ENCODE results near the gene PARVA. TPM values are rescaled to one million over a fixed set of nuclear protein-coding genes. Genes with fewer than 3 reads are reported as not detected.

The PARVA gene
- total and polyA plus RNA-seq, 4 donors, result 3.1 to 11.7 (median 11.2) TPM

GRCh38 chr11:12420040-12420439 lies 42.7 kb downstream of the PARVA start:
- no peak for TF ChIP-seq SP1 (IDR thresholded peaks at IDR 0.05)
- no peak for TF ChIP-seq HNF4G (IDR thresholded peaks at IDR 0.05)
- no peak for TF ChIP-seq TAF1 (conservative IDR thresholded peaks at IDR 0.05)
- TF ChIP-seq JUND (IDR thresholded peaks at IDR 0.05), result no peak
- no peak for DNase-seq (ENCODE audit: low spot score)
- no peak overlapping the region for H3K9ac ChIP-seq (ENCODE audit: low read depth in 1 of 2, low read length in 2 of 2)
- H3K27ac ChIP-seq (ENCODE audit: low read depth in 1 of 2, low read length in 2 of 2), result no peak overlapping the region
- H3K9me3 ChIP-seq (ENCODE audit: control insufficient read depth in 4 of 4, low read length in 3 of 4), result no peaks in the 10 kb centered on the region
- no peak overlapping the region for H3K4me3 ChIP-seq (ENCODE audit: low read depth in 1 of 3, low read length in 3 of 3)
- no peaks in the 10 kb centered on the region for H3K4me1 ChIP-seq (ENCODE audit: control insufficient read depth in 4 of 4, insufficient read depth in 4 of 4, low read length in 3 of 4)
- no peaks in the 10 kb centered on the region for H3K27me3 ChIP-seq (ENCODE audit: control insufficient read depth in 4 of 4, insufficient read depth in 4 of 4, low read length in 3 of 4)
- 94% methylated on average over 3 of the region's 3 CpGs for WGBS
- no peaks in the 10 kb centered on the region for H3K36me3 ChIP-seq (ENCODE audit: control insufficient read depth in 4 of 4, insufficient read depth in 3 of 4, low read depth in 1 of 4, low read length in 3 of 4)

DNA sequence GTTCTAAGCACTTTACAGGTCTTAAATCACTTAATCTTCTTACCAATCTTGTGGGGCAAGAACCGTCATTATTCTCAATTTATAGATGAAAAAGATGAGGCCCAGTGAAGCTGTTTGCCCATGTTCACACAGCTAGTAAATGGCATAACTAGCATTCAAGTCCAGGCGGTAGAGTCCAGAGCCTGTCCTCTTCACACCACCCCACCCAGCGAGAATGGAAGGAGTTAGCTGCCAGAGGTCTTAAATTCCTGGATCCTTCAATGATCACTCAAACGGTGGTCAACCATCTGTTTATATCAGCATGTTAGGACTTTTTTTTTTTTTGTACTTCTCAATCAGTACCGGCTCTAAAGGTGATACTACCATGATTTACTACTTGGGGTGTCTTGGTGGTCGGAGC lies 43.3 kb downstream of the PARVA start:
- no peak overlapping the region for H3K27ac ChIP-seq (ENCODE audit: low read depth in 1 of 2, low read length in 2 of 2)
- TF ChIP-seq, protein P1, sequence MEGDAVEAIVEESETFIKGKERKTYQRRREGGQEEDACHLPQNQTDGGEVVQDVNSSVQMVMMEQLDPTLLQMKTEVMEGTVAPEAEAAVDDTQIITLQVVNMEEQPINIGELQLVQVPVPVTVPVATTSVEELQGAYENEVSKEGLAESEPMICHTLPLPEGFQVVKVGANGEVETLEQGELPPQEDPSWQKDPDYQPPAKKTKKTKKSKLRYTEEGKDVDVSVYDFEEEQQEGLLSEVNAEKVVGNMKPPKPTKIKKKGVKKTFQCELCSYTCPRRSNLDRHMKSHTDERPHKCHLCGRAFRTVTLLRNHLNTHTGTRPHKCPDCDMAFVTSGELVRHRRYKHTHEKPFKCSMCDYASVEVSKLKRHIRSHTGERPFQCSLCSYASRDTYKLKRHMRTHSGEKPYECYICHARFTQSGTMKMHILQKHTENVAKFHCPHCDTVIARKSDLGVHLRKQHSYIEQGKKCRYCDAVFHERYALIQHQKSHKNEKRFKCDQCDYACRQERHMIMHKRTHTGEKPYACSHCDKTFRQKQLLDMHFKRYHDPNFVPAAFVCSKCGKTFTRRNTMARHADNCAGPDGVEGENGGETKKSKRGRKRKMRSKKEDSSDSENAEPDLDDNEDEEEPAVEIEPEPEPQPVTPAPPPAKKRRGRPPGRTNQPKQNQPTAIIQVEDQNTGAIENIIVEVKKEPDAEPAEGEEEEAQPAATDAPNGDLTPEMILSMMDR (IDR thresholded peaks at IDR 0.05; ENCODE audit: low read depth, low read length, missing input control), result no peak
- no peak for TF ChIP-seq HNF4A (conservative IDR thresholded peaks at IDR 0.05)

DNA sequence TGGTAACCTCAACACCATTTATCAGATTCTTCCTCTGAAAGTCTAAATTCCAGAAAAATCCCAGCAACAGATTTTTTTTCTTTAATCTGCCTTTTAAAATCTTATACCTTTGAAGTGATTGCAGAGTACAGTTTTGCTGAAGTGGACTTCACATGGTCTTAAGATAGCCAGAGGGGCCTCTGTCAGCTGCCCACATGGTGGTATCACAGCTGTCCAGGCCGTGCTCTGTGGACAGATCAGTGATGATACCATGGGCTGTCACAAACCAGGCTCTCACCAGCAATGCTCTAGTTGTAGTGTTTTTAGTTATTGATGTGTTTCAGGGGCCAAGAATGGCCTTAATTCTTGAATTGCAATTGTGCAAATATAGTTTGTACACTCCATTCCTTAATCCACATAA lies 44.0 kb downstream of the PARVA start:
- DNase-seq (ENCODE audit: low spot score), result no peak
- 90% methylated on average over 1 of the region's 1 CpG for WGBS
- no peak for TF ChIP-seq HNF4G (IDR thresholded peaks at IDR 0.05)
- TF ChIP-seq RXRA (IDR thresholded peaks at IDR 0.05), result no peak
- TF ChIP-seq FOXA2 (IDR thresholded peaks at IDR 0.05), result no peak
- no peak for TF ChIP-seq RAD21 (IDR thresholded peaks at IDR 0.05)
- TF ChIP-seq JUND (IDR thresholded peaks at IDR 0.05), result no peak
- TF ChIP-seq FOXA1 (IDR thresholded peaks at IDR 0.05), result no peak
- no peak for TF ChIP-seq ATF3 (IDR thresholded peaks at IDR 0.05)
- TF ChIP-seq, protein P2, sequence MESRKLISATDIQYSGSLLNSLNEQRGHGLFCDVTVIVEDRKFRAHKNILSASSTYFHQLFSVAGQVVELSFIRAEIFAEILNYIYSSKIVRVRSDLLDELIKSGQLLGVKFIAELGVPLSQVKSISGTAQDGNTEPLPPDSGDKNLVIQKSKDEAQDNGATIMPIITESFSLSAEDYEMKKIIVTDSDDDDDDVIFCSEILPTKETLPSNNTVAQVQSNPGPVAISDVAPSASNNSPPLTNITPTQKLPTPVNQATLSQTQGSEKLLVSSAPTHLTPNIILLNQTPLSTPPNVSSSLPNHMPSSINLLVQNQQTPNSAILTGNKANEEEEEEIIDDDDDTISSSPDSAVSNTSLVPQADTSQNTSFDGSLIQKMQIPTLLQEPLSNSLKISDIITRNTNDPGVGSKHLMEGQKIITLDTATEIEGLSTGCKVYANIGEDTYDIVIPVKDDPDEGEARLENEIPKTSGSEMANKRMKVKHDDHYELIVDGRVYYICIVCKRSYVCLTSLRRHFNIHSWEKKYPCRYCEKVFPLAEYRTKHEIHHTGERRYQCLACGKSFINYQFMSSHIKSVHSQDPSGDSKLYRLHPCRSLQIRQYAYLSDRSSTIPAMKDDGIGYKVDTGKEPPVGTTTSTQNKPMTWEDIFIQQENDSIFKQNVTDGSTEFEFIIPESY (IDR thresholded peaks at IDR 0.05), result no peak
- TF ChIP-seq SP1 (IDR thresholded peaks at IDR 0.05), result no peak
- TF ChIP-seq TAF1 (conservative IDR thresholded peaks at IDR 0.05), result no peak
- TF ChIP-seq, protein P3, sequence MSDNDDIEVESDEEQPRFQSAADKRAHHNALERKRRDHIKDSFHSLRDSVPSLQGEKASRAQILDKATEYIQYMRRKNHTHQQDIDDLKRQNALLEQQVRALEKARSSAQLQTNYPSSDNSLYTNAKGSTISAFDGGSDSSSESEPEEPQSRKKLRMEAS (IDR thresholded peaks at IDR 0.05), result no peak
- TF ChIP-seq REST (IDR thresholded peaks at IDR 0.05), result no peak
- Histone ChIP-seq H3K27ac (ENCODE audit: low read depth in 1 of 2, low read length in 2 of 2) (no peak overlapping the region), H3K9me3 (ENCODE audit: control insufficient read depth in 4 of 4, low read length in 3 of 4) (no peaks in the 10 kb centered on the region), H3K36me3 (ENCODE audit: control insufficient read depth in 4 of 4, insufficient read depth in 3 of 4, low read depth in 1 of 4, low read length in 3 of 4) (no peaks in the 10 kb centered on the region), H3K27me3 (ENCODE audit: control insufficient read depth in 4 of 4, insufficient read depth in 4 of 4, low read length in 3 of 4) (no peaks in the 10 kb centered on the region), H3K4me3 (ENCODE audit: low read depth in 1 of 3, low read length in 3 of 3) (no peak overlapping the region), H3K4me1 (ENCODE audit: control insufficient read depth in 4 of 4, insufficient read depth in 4 of 4, low read length in 3 of 4) (no peaks in the 10 kb centered on the region), H3K9ac (ENCODE audit: low read depth in 1 of 2, low read length in 2 of 2) (no peak overlapping the region)

More for the DNA sequence above, 43.3 kb downstream of the PARVA start:
- H3K36me3 ChIP-seq (ENCODE audit: control insufficient read depth in 4 of 4, insufficient read depth in 3 of 4, low read depth in 1 of 4, low read length in 3 of 4), result no peaks in the 10 kb centered on the region
- no peak overlapping the region for H3K4me3 ChIP-seq (ENCODE audit: low read depth in 1 of 3, low read length in 3 of 3)
- WGBS, result 95% methylated on average over 6 of the region's 6 CpGs
- no peak for DNase-seq (ENCODE audit: low spot score)
- H3K4me1 ChIP-seq (ENCODE audit: control insufficient read depth in 4 of 4, insufficient read depth in 4 of 4, low read length in 3 of 4), result no peaks in the 10 kb centered on the region
- H3K9ac ChIP-seq (ENCODE audit: low read depth in 1 of 2, low read length in 2 of 2), result no peak overlapping the region
- H3K9me3 ChIP-seq (ENCODE audit: control insufficient read depth in 4 of 4, low read length in 3 of 4), result no peaks in the 10 kb centered on the region
- H3K27me3 ChIP-seq (ENCODE audit: control insufficient read depth in 4 of 4, insufficient read depth in 4 of 4, low read length in 3 of 4), result no peaks in the 10 kb centered on the region

Measured in liver (tissue), 9 donors.